ENCODE measurements around the gene TIMELESS.
"Not testable (repeated sequence)": the region's sequence is repeated elsewhere in the genome, so short reads cannot be mapped to it uniquely, and the experiment has no call there.

The TIMELESS gene

GRCh38 chr12:56401125-56401524 is 48.1 kb downstream of the TIMELESS start:
- DNase-seq: not testable (repeated sequence)

- DNase-seq: not testable (repeated sequence)
These were observed 49.8 kb downstream of the TIMELESS start for GRCh38 chr12:56399466-56399865.

GRCh38 chr12:56398324-56398723 is 50.9 kb downstream of the TIMELESS start:
- no peak for DNase-seq

GRCh38 chr12:56392331-56392730 is 56.9 kb downstream of the TIMELESS start:
- no peak for DNase-seq

- no peak for DNase-seq
These were observed 57.5 kb downstream of the TIMELESS start for GRCh38 chr12:56391721-56392120.

DNA sequence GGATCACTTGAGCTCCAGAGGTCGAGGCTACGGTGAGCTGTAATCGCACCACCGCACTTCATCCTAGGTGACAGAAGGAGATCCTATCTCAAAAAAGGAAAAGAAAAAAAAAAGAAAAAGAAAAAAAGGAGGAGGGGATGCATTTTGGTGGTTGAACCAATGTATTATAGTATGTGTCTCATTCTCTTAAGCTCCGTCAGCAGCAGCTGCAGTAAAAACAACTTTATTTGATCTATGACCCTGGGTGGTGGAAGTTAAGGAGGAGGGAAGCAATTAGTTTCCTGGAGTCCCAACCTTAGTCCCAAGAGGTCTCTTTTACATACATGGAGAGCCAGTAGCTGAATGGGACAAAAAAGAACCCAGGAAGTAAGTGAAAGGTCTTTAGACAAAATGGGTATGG is 59.8 kb downstream of the TIMELESS start:
- no peak for DNase-seq

- no peak for DNase-seq
These were observed 62.0 kb downstream of the TIMELESS start for GRCh38 chr12:56387152-56387736.

GRCh38 chr12:56385873-56386272 is 63.4 kb downstream of the TIMELESS start:
- no peak for DNase-seq

GRCh38 chr12:56382611-56383010 is 66.6 kb downstream of the TIMELESS start:
- DNase-seq: no peak

DNA sequence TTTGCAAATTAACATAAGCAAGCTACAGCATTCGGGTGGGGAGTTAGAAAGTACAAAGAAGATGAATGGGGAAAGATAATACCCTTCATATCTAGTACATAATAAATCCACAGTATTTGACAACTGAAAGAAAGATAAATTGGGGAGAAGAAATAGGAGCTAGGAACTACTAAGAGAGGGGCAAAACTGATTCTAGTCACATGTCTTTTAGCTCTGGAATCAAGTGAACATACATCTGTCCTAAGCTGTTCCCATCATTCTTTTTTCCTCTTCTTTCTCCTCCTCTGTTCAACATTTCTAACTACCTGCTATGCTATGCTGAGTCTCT is 71.3 kb downstream of the TIMELESS start:
- DNase-seq: no peak

GRCh38 chr12:56377310-56377988 is 71.8 kb downstream of the TIMELESS start:
- peak; percentile 63 for DNase-seq

DNA sequence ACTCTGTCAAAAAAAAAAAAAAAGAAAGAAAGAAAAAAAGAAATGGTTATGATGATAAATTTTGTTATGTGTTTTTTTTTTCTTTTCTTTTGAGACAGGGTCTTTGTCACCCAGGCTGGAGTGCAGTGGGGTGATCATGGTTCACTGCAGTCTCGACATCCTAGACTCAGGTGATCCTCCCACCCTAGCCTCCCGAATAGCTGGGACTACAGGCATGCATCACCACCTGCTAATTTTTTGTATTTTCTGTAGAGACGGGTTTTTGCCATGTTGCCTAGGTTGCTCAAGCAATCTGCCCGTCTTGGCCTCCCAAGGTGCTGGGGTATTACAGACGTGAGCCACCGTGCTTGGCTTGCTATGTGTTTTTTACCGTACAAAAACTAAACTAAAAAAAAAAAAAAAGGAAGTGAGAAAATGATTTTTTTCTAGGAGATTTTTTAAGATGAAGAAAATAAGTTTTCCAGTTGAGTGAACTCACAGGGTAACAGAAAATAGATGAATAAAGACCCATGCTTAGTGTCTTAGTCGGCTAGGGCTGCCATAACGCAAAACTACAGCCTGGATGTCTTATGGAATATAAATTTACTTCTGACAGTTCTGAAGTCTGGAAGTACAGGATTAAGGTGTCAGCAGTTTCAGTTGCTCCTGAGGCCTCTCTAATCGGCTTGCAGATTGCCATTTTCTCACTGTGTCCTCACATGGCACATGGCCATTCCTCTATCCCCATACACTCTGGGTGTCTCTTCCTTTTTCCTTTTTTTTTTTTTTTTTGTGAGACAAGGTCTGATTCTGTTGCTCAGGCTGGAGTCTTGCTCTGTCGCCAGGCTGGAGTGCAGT is 73.4 kb downstream of the TIMELESS start:
- DNase-seq: no peak

DNA sequence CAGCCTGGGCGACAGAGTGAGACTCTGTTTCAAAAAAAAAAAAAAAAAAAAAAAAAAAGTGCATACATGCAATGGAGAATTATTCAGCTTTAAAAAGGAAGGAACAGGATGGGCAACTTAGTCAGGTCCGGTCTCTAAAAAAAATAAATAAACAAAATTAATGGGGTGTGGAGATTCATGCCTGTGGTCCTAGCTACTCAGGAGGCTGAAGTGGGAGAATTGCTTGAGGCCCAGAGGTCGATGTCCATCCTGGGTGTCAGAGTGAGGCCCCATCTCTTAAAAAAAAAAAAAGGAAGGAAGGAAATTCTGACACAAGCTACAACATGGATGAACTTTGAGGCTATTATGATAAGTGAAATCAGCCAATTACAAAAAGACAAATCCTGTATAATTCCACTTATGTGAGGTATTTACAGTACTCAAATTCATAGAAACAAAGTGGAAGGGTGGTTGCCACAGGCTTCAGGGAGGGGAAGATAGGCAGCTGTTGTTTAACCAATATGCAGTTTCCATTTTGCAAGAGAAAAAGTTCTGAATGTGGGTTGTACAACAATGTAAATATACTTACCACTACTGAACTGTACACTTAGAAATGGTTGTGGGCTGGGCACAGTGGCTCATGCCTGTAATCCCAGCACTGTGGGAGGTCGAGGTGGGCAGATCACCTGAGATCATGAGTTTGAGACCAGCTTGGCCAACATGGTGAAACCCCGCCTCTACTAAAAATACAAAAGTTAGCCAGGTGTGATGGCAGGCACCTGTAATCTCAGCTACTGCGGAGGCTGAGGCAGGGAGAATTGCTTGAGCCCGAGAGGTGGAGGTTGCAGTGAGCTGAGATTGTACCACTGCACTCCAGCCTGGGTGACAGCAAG is 74.3 kb downstream of the TIMELESS start:
- DNase-seq: peak; percentile 34

DNA sequence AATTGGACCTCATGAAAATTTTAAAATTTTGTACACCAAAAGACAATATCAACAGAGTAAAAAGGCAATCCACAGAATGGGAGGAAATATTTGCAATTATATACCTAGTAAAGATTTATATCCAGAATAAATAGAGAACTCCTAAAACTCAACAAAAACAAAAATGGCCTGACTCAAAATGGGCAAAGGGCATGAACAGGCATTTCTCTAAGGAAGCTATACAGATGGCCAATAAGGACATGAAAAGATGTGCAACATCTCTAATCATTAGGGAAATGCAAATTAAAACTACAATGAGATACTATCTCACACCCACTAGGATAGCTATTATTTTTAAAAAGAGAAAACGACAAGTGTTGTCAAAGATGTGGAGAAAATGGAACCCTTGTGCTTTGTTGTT is 75.7 kb downstream of the TIMELESS start:
- DNase-seq: no peak

DNA sequence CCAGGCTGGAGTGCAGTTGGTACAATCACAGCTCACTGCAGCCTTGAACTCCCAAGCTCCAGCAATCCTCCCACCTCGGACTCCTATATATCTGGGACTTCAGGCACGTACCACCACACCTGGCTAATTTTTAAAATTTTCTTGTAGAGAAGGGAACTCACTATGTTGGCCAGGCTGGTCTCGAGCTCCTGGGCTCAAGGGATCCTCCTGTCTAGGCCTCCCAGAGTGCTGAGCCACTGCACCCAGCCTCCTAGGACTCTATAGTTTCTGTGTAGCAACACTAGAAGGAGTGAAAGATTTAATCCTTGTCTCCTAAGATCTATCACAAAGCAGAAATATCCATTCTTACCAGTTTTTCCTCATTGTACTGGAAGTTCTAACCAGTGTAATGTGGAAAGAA is 82.3 kb downstream of the TIMELESS start:
- DNase-seq: no peak

All from HCEC 1CT (cell line).